K562 (cell line): Measurements from ENCODE around the gene RITA1. TPM values are rescaled to one million over a fixed set of nuclear protein-coding genes. Genes with fewer than 3 reads are reported as not detected.
A peak's percentile ranks its signal among the peaks of the same experiment; 100 is the strongest.

ENCODE experiments used
- BHLHE40 ChIP-seq: IDR thresholded peaks from 2 replicates; pipeline ENCODE4 v1.6.1; 2011; ENCODE audit warnings: low read length, improper control_type of control experiment
- FOS ChIP-seq: IDR thresholded peaks from 3 replicates; pipeline ENCODE4 v1.6.1; 2011; ENCODE audit not compliant: insufficient read length; ENCODE audit errors: extremely low read depth
- MYC ChIP-seq, 2 experiments: fragments of 250-450 bp in 1 of 2; sonication (Bioruptor Pico) in 1 of 2; IDR thresholded peaks; 2 replicates each; pipeline versions ENCODE4 v1.5.1 to v1.6.1; 2012 to 2021; ENCODE audit warnings: low read depth in 2 of 2, borderline replicate concordance in 1 of 2, improper control_type of control experiment in 1 of 2, low read length in 1 of 2, mild to moderate bottlenecking in 1 of 2, moderate library complexity in 1 of 2
- RCOR1 ChIP-seq, 2 experiments: IDR thresholded peaks; 2 replicates each; pipeline ENCODE4 v1.6.1; 2012; ENCODE audit warnings: low read depth in 2 of 2, low read length in 2 of 2, borderline replicate concordance in 1 of 2, improper control_type of control experiment in 1 of 2
- UBTF ChIP-seq, 2 experiments: IDR thresholded peaks; 2 replicates each; pipeline ENCODE4 v1.6.1; 2012; ENCODE audit warnings: improper control_type of control experiment in 2 of 2, low read depth in 2 of 2, low read length in 2 of 2, borderline replicate concordance in 1 of 2
- polyA plus RNA-seq, 8 experiments: library from polyadenylated mRNA; depleted of rRNA in 4 of 8; stranded (reverse) in 5 of 8; unstranded in 3 of 8; fragments of >200 nt; fragmentation: Nextera tagmentation in 2 of 8; fragmentation: Illumina TruSeq in 1 of 8; extraction: Ambion mirVana in 2 of 8; extraction: Trizol in 1 of 8; gene quantifications; 2 replicates each; pipeline versions ENCODE4 v1.2.1 to v1.2.3, GENCODE V29; 2011 to 2014; ENCODE audit warnings: inconsistent platforms in 1 of 8, missing spikeins in 1 of 8
- total RNA-seq, 7 experiments: library from RNA; depleted of rRNA in 6 of 7; stranded (reverse); fragments of >200 nt in 6 of 7; fragmentation: Illumina TruSeq in 2 of 7; extraction: Trizol in 2 of 7; gene quantifications; 2 replicates each; pipeline versions ENCODE4 v1.2.1 to v1.2.3, GENCODE V29; 2011 to 2021; ENCODE audit warnings: low replicate concordance in 1 of 7
- TF ChIP-seq, protein P1 (sequence below): fragments of 250-450 bp; sonication (Bioruptor Pico); IDR thresholded peaks from 2 replicates; pipeline ENCODE4 v1.8.0; 2021; ENCODE audit warnings: borderline replicate concordance, mild to moderate bottlenecking, moderate library complexity; ENCODE audit not compliant: poor library complexity, severe bottlenecking

Gene RITA1
- total and polyA plus RNA-seq, 9 of the 15 experiments (the other 6 are each of a cell fraction or from before 2014, with no cell fraction given): 2.8 to 40.4 (median 18.0) TPM

DNA sequence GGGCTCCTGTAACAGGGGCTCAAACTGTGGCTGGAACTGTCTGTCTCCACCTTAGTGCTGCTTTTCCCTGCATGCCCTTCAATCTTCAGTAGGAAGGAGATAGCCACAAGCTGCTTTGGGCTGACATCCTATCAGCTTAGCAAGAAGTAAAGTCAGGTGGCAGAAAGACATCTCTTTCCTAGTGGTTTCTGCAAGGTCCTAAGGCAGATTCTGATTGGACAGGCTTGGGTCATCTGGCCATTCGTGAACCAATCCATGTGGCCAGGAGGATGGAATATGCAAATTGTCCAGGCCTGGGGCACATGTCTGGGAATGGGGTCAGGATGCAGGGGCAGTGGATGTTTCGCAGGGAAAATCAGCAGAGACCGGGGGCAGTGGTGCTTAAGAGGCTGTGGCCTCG, 5.2 kb downstream of the RITA1 start (continued):
- no peak for TF ChIP-seq UBTF (IDR thresholded peaks at IDR 0.05; ENCODE audit: borderline replicate concordance in 1 of 2, low read depth in 2 of 2, low read length in 2 of 2)
- TF ChIP-seq, protein P1, sequence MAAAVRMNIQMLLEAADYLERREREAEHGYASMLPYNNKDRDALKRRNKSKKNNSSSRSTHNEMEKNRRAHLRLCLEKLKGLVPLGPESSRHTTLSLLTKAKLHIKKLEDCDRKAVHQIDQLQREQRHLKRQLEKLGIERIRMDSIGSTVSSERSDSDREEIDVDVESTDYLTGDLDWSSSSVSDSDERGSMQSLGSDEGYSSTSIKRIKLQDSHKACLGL (CRISPR knock-in tag): no peak
- peak in 1 of 2 experiments; percentile 72; a peak in 1 of 4 replicates for TF ChIP-seq RCOR1 (IDR thresholded peaks at IDR 0.05; ENCODE audit: borderline replicate concordance in 1 of 2, low read depth in 2 of 2, low read length in 2 of 2)
- TF ChIP-seq FOS: peak; percentile 91
- peak; percentile 34; the same call in 1 of the 2 replicates for TF ChIP-seq BHLHE40
- TF ChIP-seq MYC (IDR thresholded peaks at IDR 0.05; ENCODE audit: low read depth, low read length): 0 out of 2 replicates have a peak, but pooled peaks have one; percentile 44
- TF ChIP-seq MYC (CRISPR knock-in tag; IDR thresholded peaks at IDR 0.05; ENCODE audit: borderline replicate concordance, low read depth): no peak
